HepG2 (cell line): ENCODE results near the gene KCNQ5. TPM values are rescaled to one million over a fixed set of nuclear protein-coding genes. Genes with fewer than 3 reads are reported as not detected.

Experiments used
- ATAC-seq: fragments of 200-7000 bp; cut with Tn5 transposase; 3 replicates; pipeline ENCODE4 v1.9.1; 2020; ENCODE audit warnings: mild to moderate bottlenecking, moderate library complexity
- BruUV-seq: library from RNA; stranded (reverse); fragments of 400-500 nt; replicated peaks from 2 replicates; lab custom pipeline; 2021; lab: Mats Ljungman, UMichigan
- CTCF ChIA-PET: fragments of 300-600 bp; formaldehyde crosslinking; extraction: SDS; loops from one replicate; lab custom pipeline; 2021; ENCODE audit warnings: low total read pairs, inconsistent platforms, low intra/inter-chr PET ratio; lab: Yijun Ruan, JAX
- POLR2A ChIA-PET: fragments of 350-600 bp; sonication (Branson Sonifier 250); formaldehyde crosslinking; loops from one replicate; lab custom pipeline; 2020; ENCODE audit warnings: antibody characterized with exemption, inconsistent platforms; lab: Yijun Ruan, JAX
- DNase-seq: peaks from one replicate; pipeline ENCODE4 v3.0.0-alpha.2; 2015; ENCODE audit warnings: low spot score
- FAIRE-seq: peaks from 3 replicates; lab custom pipeline; 2011; peaks lifted over from hg19 to GRCh38; lab: Jason Lieb, UNC
- H2AFZ ChIP-seq: one replicate; pipeline ENCODE4 v1.6.1; 2011; ENCODE audit warnings: low read length, inconsistent platforms
- H3K27ac ChIP-seq: fragments of 300-600 bp; 3 replicates; pipeline ENCODE4 v1.8.0; 2011; ENCODE audit warnings: mixed run types, mild to moderate bottlenecking, mixed read lengths, low read length, inconsistent platforms; ENCODE audit not compliant: insufficient read depth; ENCODE audit errors: extremely low read length
- H3K27me3 ChIP-seq, 2 experiments: fragments of 200-600 bp in 1 of 2; 2 replicates in 1 of 2; 3 replicates in 1 of 2; pipeline versions ENCODE4 v1.6.0 to v1.8.0; 2011; ENCODE audit warnings: low read length in 2 of 2, mild to moderate bottlenecking in 2 of 2, moderate library complexity in 2 of 2, inconsistent platforms in 1 of 2; ENCODE audit not compliant: insufficient read depth in 2 of 2, control insufficient read depth in 1 of 2
- H3K36me3 ChIP-seq, 2 experiments: fragments of 200-600 bp in 1 of 2; replicated peaks in 1 of 2; 2 replicates in 1 of 2; 3 replicates in 1 of 2; pipeline versions ENCODE4 v1.5.1 to v1.8.0; 2011; ENCODE audit warnings: low read length in 2 of 2, inconsistent platforms in 1 of 2; ENCODE audit not compliant: insufficient read depth in 2 of 2, control insufficient read depth in 1 of 2
- H3K4me1 ChIP-seq: 2 replicates; pipeline ENCODE4 v1.5.1; 2012; ENCODE audit warnings: low read length, inconsistent platforms; ENCODE audit not compliant: insufficient read depth
- H3K4me2 ChIP-seq: 2 replicates; pipeline ENCODE4 v1.6.0; 2011; ENCODE audit warnings: low read depth, low read length, inconsistent platforms
- H3K4me3 ChIP-seq, 3 experiments: fragments of 200-600 bp in 1 of 3; sonication (generic), shearing (Covaris generic) in 1 of 3; replicated peaks in 1 of 3; 2 replicates each; pipeline ENCODE4 v1.5.1; 2011 to 2016; ENCODE audit warnings: low read length in 3 of 3, inconsistent platforms in 2 of 3, low read depth in 2 of 3, mild to moderate bottlenecking in 2 of 3, control low read depth in 1 of 3, mixed read lengths in 1 of 3; ENCODE audit not compliant: insufficient read depth in 1 of 3
- H3K79me2 ChIP-seq: one replicate; pipeline ENCODE4 v1.6.1; 2011; ENCODE audit warnings: low read length, inconsistent platforms; ENCODE audit not compliant: insufficient read depth
- H3K9ac ChIP-seq: 2 replicates; pipeline ENCODE4 v1.6.0; 2011; ENCODE audit warnings: mild to moderate bottlenecking, low read depth, low read length, inconsistent platforms; ENCODE audit not compliant: insufficient read depth
- H3K9me3 ChIP-seq: 2 replicates; pipeline ENCODE4 v1.5.1; 2012; ENCODE audit warnings: mild to moderate bottlenecking, low read length
- H4K20me1 ChIP-seq: 2 replicates; pipeline ENCODE4 v1.6.0; 2011; ENCODE audit warnings: inconsistent platforms, mild to moderate bottlenecking, low read length, moderate library complexity; ENCODE audit not compliant: insufficient read depth
- BRCA1 ChIP-seq: sonication (generic); formaldehyde crosslinking; IDR thresholded peaks from 2 replicates; pipeline ENCODE4 v1.4.0; 2020; ENCODE audit warnings: missing genetic modification reagents
- LRRFIP1 ChIP-seq: sonication (generic); formaldehyde crosslinking; conservative IDR thresholded peaks from 2 replicates; pipeline ENCODE4 v1.4.0; 2020; ENCODE audit warnings: missing genetic modification reagents
- PAF1 ChIP-seq: IDR thresholded peaks from 2 replicates; pipeline ENCODE4 v1.6.1; 2016; ENCODE audit warnings: missing genetic modification reagents, missing compliant biosample characterization
- STAT5B ChIP-seq: sonication (generic); formaldehyde crosslinking; IDR thresholded peaks from 2 replicates; pipeline ENCODE4 v1.4.0; 2020; ENCODE audit warnings: missing genetic modification reagents
- TCF7L2 ChIP-seq: IDR thresholded peaks from 2 replicates; pipeline ENCODE4 v1.6.1; 2011; ENCODE audit warnings: mild to moderate bottlenecking, low read depth, low read length, moderate library complexity
- ZNF547 ChIP-seq: sonication (generic); formaldehyde crosslinking; IDR thresholded peaks from 2 replicates; pipeline ENCODE4 v1.5.1; 2020; ENCODE audit warnings: mild to moderate bottlenecking, missing genetic modification reagents
- ZNF672 ChIP-seq: sonication (generic); formaldehyde crosslinking; IDR thresholded peaks from 2 replicates; pipeline ENCODE4 v1.8.1; 2022; ENCODE audit warnings: missing genetic modification reagents
- ZNF770 ChIP-seq: sonication (generic); formaldehyde crosslinking; IDR thresholded peaks from 2 replicates; pipeline ENCODE4 v1.5.0; 2020; ENCODE audit warnings: mild to moderate bottlenecking, missing genetic modification reagents
- WGBS: methylation state at CpG from one replicate; pipeline ENCODE4 v1.1.6; 2017; ENCODE audit warnings: low lambda C conversion rate; 5-methylcytosine and 5-hydroxymethylcytosine counted together
- in situ Hi-C: cut with HindIII; loops from 2 replicates; pipeline ENCODE4 v1.10.0; 2017; ENCODE audit warnings: low pct_unique_long_range_greater_than_20kb; ENCODE audit not compliant: extremely low pct_ligation_motif_present
- intact Hi-C: fragments of 100-400 bp; cut with micrococcal nuclease; formaldehyde crosslinking; loops from one replicate; pipeline ENCODE4 v1.10.0; 2022; ENCODE audit not compliant: unreplicated experiment
- polyA plus RNA-seq, 8 experiments: library from polyadenylated mRNA; depleted of rRNA in 3 of 8; stranded (reverse) in 7 of 8; unstranded in 1 of 8; fragments of >200 nt; fragmentation: Illumina TruSeq in 4 of 8; extraction: Trizol in 4 of 8; gene quantifications; 2 replicates each; pipeline versions ENCODE4 v1.2.1 to v1.2.3, GENCODE V29; 2011 to 2016; ENCODE audit warnings: low read depth in 4 of 8, missing spikeins in 1 of 8, mixed read lengths in 1 of 8; ENCODE audit not compliant: insufficient read depth in 1 of 8
- total RNA-seq, 5 experiments: library from RNA; depleted of rRNA; stranded (reverse); fragments of >200 nt; fragmentation: Illumina TruSeq; extraction: Trizol; gene quantifications; 2 replicates each; pipeline ENCODE4 v1.2.3, GENCODE V29; 2016; ENCODE audit warnings: low read depth in 1 of 5

Gene KCNQ5
- total and polyA plus RNA-seq, 2 of the 13 experiments (the other 11 are each of a cell fraction or from before 2014, with no cell fraction given) = 0.04 TPM; not detected in 1

GRCh38 chr6:72657407-72658197 lies 35.7 kb downstream of the KCNQ5 start:
- TF ChIP-seq ZNF547 (CRISPR knock-in tag) = no peak
- no peak for TF ChIP-seq STAT5B (CRISPR knock-in tag)
- TF ChIP-seq ZNF770 = no peak
- TF ChIP-seq ZNF672 (CRISPR knock-in tag) = no peak
- no peak for TF ChIP-seq PAF1 (CRISPR knock-in tag)
- no peak for TF ChIP-seq BRCA1 (CRISPR knock-in tag)
- no peak overlapping the region for H3K4me3 ChIP-seq
- H3K4me2 ChIP-seq = no peak overlapping the region
- H3K27ac ChIP-seq = no peak overlapping the region
- no peaks in the 10 kb centered on the region for H3K27me3 ChIP-seq
- H4K20me1 ChIP-seq = no peaks in the 10 kb centered on the region
- H3K79me2 ChIP-seq = no peaks in the 10 kb centered on the region
- H3K4me1 ChIP-seq = no peaks in the 10 kb centered on the region
- no peak overlapping the region for H2AFZ ChIP-seq
- 2% methylated on average over 3 of the region's 3 CpGs for WGBS
- DNase-seq = no peak
- FAIRE-seq = no peak
- no peak for ATAC-seq
- ChIA-PET CTCF (no interaction called here), POLR2A (no interaction called here)
- no peak overlapping the region for H3K9ac ChIP-seq
- no TSS peak for BruUV-seq
- H3K36me3 ChIP-seq = no peaks in the 10 kb centered on the region
- in situ Hi-C loops = no loop called here
- intact Hi-C loops = no loop called here
- no peaks in the 10 kb centered on the region for H3K9me3 ChIP-seq

GRCh38 chr6:72659754-72660153 lies 37.9 kb downstream of the KCNQ5 start:
- DNase-seq (no peak), FAIRE-seq (no peak), ATAC-seq (no peak)
- H3K27ac ChIP-seq = no peak overlapping the region
- 29% methylated on average over 5 of the region's 5 CpGs for WGBS
- H3K4me1 ChIP-seq = no peaks in the 10 kb centered on the region
- H3K27me3 ChIP-seq = no peaks in the 10 kb centered on the region
- CTCF ChIA-PET = no interaction called here
- no peaks in the 10 kb centered on the region for H3K36me3 ChIP-seq
- TF ChIP-seq TCF7L2 = no peak
- no peak for TF ChIP-seq LRRFIP1 (CRISPR knock-in tag)
- no peaks in the 10 kb centered on the region for H3K79me2 ChIP-seq
- no peak overlapping the region for H3K4me3 ChIP-seq
- in situ Hi-C loops = no loop called here
- H2AFZ ChIP-seq = no peak overlapping the region
- intact Hi-C loops = no loop called here
- no TSS peak for BruUV-seq
- H3K9me3 ChIP-seq = no peaks in the 10 kb centered on the region
- H3K4me2 ChIP-seq = no peak overlapping the region
- H3K9ac ChIP-seq = no peak overlapping the region
- H4K20me1 ChIP-seq = no peaks in the 10 kb centered on the region
- POLR2A ChIA-PET = no interaction called here
